ENCODE data around the gene ROR1.
A peak's percentile ranks its signal among the peaks of the same experiment; 100 is the strongest.

The ROR1 gene

GRCh38 chr1:63773815-63774616, at the start of gene ROR1:
Gene ROR1 (plus strand): TSS chr1:63774017.
- no peaks in the 10 kb centered on the region for H3K36me3 ChIP-seq (ENCODE audit: control insufficient read depth in 2 of 2, insufficient read depth in 2 of 2, low read length in 2 of 2)
- H3K9me3 ChIP-seq (ENCODE audit: control insufficient read depth in 2 of 2, low read length in 2 of 2), result no peaks in the 10 kb centered on the region
- peak within 1 kb of the TSS; percentile 56 to 81 for H3K27ac ChIP-seq (ENCODE audit: low read depth in 2 of 2, low read length in 2 of 2)
- peak within 1 kb of the TSS; percentile 32 to 73 for H3K9ac ChIP-seq (ENCODE audit: low read depth in 1 of 2, low read length in 2 of 2)
- peaks cover 3 to 4% of the 10 kb centered on the region in 2 donors for H3K4me1 ChIP-seq (ENCODE audit: control insufficient read depth in 2 of 2, insufficient read depth in 2 of 2, low read length in 2 of 2)
- peak within 1 kb of the TSS; percentile 72 to 92 for H3K4me3 ChIP-seq (ENCODE audit: low read length in 2 of 2)
- peaks cover 0 to 2% of the 10 kb centered on the region in 2 donors for H3K27me3 ChIP-seq (ENCODE audit: control insufficient read depth in 2 of 2, insufficient read depth in 2 of 2, low read length in 2 of 2)

- Histone ChIP-seq H3K36me3 (ENCODE audit: control insufficient read depth in 2 of 2, insufficient read depth in 2 of 2, low read length in 2 of 2) (no peaks in the 10 kb centered on the region), H3K9ac (ENCODE audit: low read depth in 1 of 2, low read length in 2 of 2) (no peak overlapping the region), H3K27me3 (ENCODE audit: control insufficient read depth in 2 of 2, insufficient read depth in 2 of 2, low read length in 2 of 2) (no peaks in the 10 kb centered on the region), H3K4me3 (ENCODE audit: low read length in 2 of 2) (no peak overlapping the region), H3K4me1 (ENCODE audit: control insufficient read depth in 2 of 2, insufficient read depth in 2 of 2, low read length in 2 of 2) (no peaks in the 10 kb centered on the region), H3K27ac (ENCODE audit: low read depth in 2 of 2, low read length in 2 of 2) (no peak overlapping the region), H3K9me3 (ENCODE audit: control insufficient read depth in 2 of 2, low read length in 2 of 2) (no peaks in the 10 kb centered on the region)
Measured at GRCh38 chr1:63724375-63724899, 49.4 kb upstream of the ROR1 start.

GRCh38 chr1:63728611-63729226, 45.1 kb upstream of the ROR1 start:
- Histone ChIP-seq H3K27ac (ENCODE audit: low read depth in 2 of 2, low read length in 2 of 2) (no peak overlapping the region), H3K9me3 (ENCODE audit: control insufficient read depth in 2 of 2, low read length in 2 of 2) (no peaks in the 10 kb centered on the region), H3K4me1 (ENCODE audit: control insufficient read depth in 2 of 2, insufficient read depth in 2 of 2, low read length in 2 of 2) (peaks cover 0 to 2% of the 10 kb centered on the region in 2 donors), H3K36me3 (ENCODE audit: control insufficient read depth in 2 of 2, insufficient read depth in 2 of 2, low read length in 2 of 2) (no peaks in the 10 kb centered on the region), H3K4me3 (ENCODE audit: low read length in 2 of 2) (no peak overlapping the region), H3K27me3 (ENCODE audit: control insufficient read depth in 2 of 2, insufficient read depth in 2 of 2, low read length in 2 of 2) (no peaks in the 10 kb centered on the region), H3K9ac (ENCODE audit: low read depth in 1 of 2, low read length in 2 of 2) (no peak overlapping the region)

GRCh38 chr1:63729227-63729620, 44.6 kb upstream of the ROR1 start:
- H3K36me3 ChIP-seq (ENCODE audit: control insufficient read depth in 2 of 2, insufficient read depth in 2 of 2, low read length in 2 of 2), result no peaks in the 10 kb centered on the region
- no peaks in the 10 kb centered on the region for H3K9me3 ChIP-seq (ENCODE audit: control insufficient read depth in 2 of 2, low read length in 2 of 2)
- H3K27ac ChIP-seq (ENCODE audit: low read depth in 2 of 2, low read length in 2 of 2), result no peak overlapping the region
- no peaks in the 10 kb centered on the region for H3K27me3 ChIP-seq (ENCODE audit: control insufficient read depth in 2 of 2, insufficient read depth in 2 of 2, low read length in 2 of 2)
- peaks cover 0 to 2% of the 10 kb centered on the region in 2 donors for H3K4me1 ChIP-seq (ENCODE audit: control insufficient read depth in 2 of 2, insufficient read depth in 2 of 2, low read length in 2 of 2)
- no peak overlapping the region for H3K9ac ChIP-seq (ENCODE audit: low read depth in 1 of 2, low read length in 2 of 2)
- H3K4me3 ChIP-seq (ENCODE audit: low read length in 2 of 2), result no peak overlapping the region

GRCh38 chr1:63730211-63730610, 43.6 kb upstream of the ROR1 start:
- Histone ChIP-seq H3K9me3 (ENCODE audit: control insufficient read depth in 2 of 2, low read length in 2 of 2) (no peaks in the 10 kb centered on the region), H3K27ac (ENCODE audit: low read depth in 2 of 2, low read length in 2 of 2) (no peak overlapping the region), H3K4me1 (ENCODE audit: control insufficient read depth in 2 of 2, insufficient read depth in 2 of 2, low read length in 2 of 2) (peaks cover 0 to 2% of the 10 kb centered on the region in 2 donors), H3K4me3 (ENCODE audit: low read length in 2 of 2) (no peak overlapping the region), H3K36me3 (ENCODE audit: control insufficient read depth in 2 of 2, insufficient read depth in 2 of 2, low read length in 2 of 2) (no peaks in the 10 kb centered on the region), H3K9ac (ENCODE audit: low read depth in 1 of 2, low read length in 2 of 2) (no peak overlapping the region), H3K27me3 (ENCODE audit: control insufficient read depth in 2 of 2, insufficient read depth in 2 of 2, low read length in 2 of 2) (no peaks in the 10 kb centered on the region)

- H3K4me1 ChIP-seq (ENCODE audit: control insufficient read depth in 2 of 2, insufficient read depth in 2 of 2, low read length in 2 of 2), result peaks cover 0 to 2% of the 10 kb centered on the region in 2 donors
- H3K27me3 ChIP-seq (ENCODE audit: control insufficient read depth in 2 of 2, insufficient read depth in 2 of 2, low read length in 2 of 2), result no peaks in the 10 kb centered on the region
- H3K9ac ChIP-seq (ENCODE audit: low read depth in 1 of 2, low read length in 2 of 2), result no peak overlapping the region
- H3K9me3 ChIP-seq (ENCODE audit: control insufficient read depth in 2 of 2, low read length in 2 of 2), result no peaks in the 10 kb centered on the region
- H3K27ac ChIP-seq (ENCODE audit: low read depth in 2 of 2, low read length in 2 of 2), result no peak overlapping the region
- H3K36me3 ChIP-seq (ENCODE audit: control insufficient read depth in 2 of 2, insufficient read depth in 2 of 2, low read length in 2 of 2), result no peaks in the 10 kb centered on the region
- H3K4me3 ChIP-seq (ENCODE audit: low read length in 2 of 2), result no peak overlapping the region
Measured at GRCh38 chr1:63731117-63732043, 42.4 kb upstream of the ROR1 start.

- no peaks in the 10 kb centered on the region for H3K9me3 ChIP-seq (ENCODE audit: control insufficient read depth in 2 of 2, low read length in 2 of 2)
- no peak overlapping the region for H3K9ac ChIP-seq (ENCODE audit: low read depth in 1 of 2, low read length in 2 of 2)
- H3K27ac ChIP-seq (ENCODE audit: low read depth in 2 of 2, low read length in 2 of 2), result no peak overlapping the region
Measured at GRCh38 chr1:63732666-63733065, 41.2 kb upstream of the ROR1 start.

GRCh38 chr1:63738772-63739171, 35.0 kb upstream of the ROR1 start:
- Histone ChIP-seq H3K27me3 (ENCODE audit: control insufficient read depth in 2 of 2, insufficient read depth in 2 of 2, low read length in 2 of 2) (no peaks in the 10 kb centered on the region), H3K27ac (ENCODE audit: low read depth in 2 of 2, low read length in 2 of 2) (no peak overlapping the region), H3K4me3 (ENCODE audit: low read length in 2 of 2) (no peak overlapping the region), H3K9me3 (ENCODE audit: control insufficient read depth in 2 of 2, low read length in 2 of 2) (no peaks in the 10 kb centered on the region), H3K9ac (ENCODE audit: low read depth in 1 of 2, low read length in 2 of 2) (no peak overlapping the region), H3K36me3 (ENCODE audit: control insufficient read depth in 2 of 2, insufficient read depth in 2 of 2, low read length in 2 of 2) (no peaks in the 10 kb centered on the region), H3K4me1 (ENCODE audit: control insufficient read depth in 2 of 2, insufficient read depth in 2 of 2, low read length in 2 of 2) (no peaks in the 10 kb centered on the region)

More at GRCh38 chr1:63732666-63733065, 41.2 kb upstream of the ROR1 start:
- Histone ChIP-seq H3K36me3 (ENCODE audit: control insufficient read depth in 2 of 2, insufficient read depth in 2 of 2, low read length in 2 of 2) (no peaks in the 10 kb centered on the region), H3K27me3 (ENCODE audit: control insufficient read depth in 2 of 2, insufficient read depth in 2 of 2, low read length in 2 of 2) (no peaks in the 10 kb centered on the region), H3K4me1 (ENCODE audit: control insufficient read depth in 2 of 2, insufficient read depth in 2 of 2, low read length in 2 of 2) (peaks cover 0 to 2% of the 10 kb centered on the region in 2 donors), H3K4me3 (ENCODE audit: low read length in 2 of 2) (no peak overlapping the region)

- Histone ChIP-seq H3K27ac (ENCODE audit: low read depth in 2 of 2, low read length in 2 of 2) (no peak overlapping the region), H3K9ac (ENCODE audit: low read depth in 1 of 2, low read length in 2 of 2) (no peak overlapping the region), H3K9me3 (ENCODE audit: control insufficient read depth in 2 of 2, low read length in 2 of 2) (no peaks in the 10 kb centered on the region), H3K36me3 (ENCODE audit: control insufficient read depth in 2 of 2, insufficient read depth in 2 of 2, low read length in 2 of 2) (no peaks in the 10 kb centered on the region), H3K4me1 (ENCODE audit: control insufficient read depth in 2 of 2, insufficient read depth in 2 of 2, low read length in 2 of 2) (no peaks in the 10 kb centered on the region), H3K4me3 (ENCODE audit: low read length in 2 of 2) (no peak overlapping the region), H3K27me3 (ENCODE audit: control insufficient read depth in 2 of 2, insufficient read depth in 2 of 2, low read length in 2 of 2) (no peaks in the 10 kb centered on the region)
Measured at GRCh38 chr1:63739452-63739851, 34.4 kb upstream of the ROR1 start.

Data from mucosa of rectum (tissue), 2 donors.